OCI-LY7 (cell line): ENCODE measurements around the gene CEP68. TPM values are rescaled to one million over a fixed set of nuclear protein-coding genes. Genes with fewer than 3 reads are reported as not detected.

ENCODE experiments used
- BruUV-seq: library from RNA; stranded (reverse); fragments of 400-500 nt; replicated peaks from 2 replicates; lab custom pipeline; 2021; lab: Mats Ljungman, UMichigan
- CTCF ChIA-PET: fragments of 300-600 bp; sonication (Branson Sonifier 250); formaldehyde crosslinking; loops from one replicate; lab custom pipeline; 2022; ENCODE audit warnings: antibody characterized with exemption; ENCODE audit not compliant: unreplicated experiment; lab: Charles Lee
- POLR2A ChIA-PET: fragments of 300-600 bp; sonication (Branson Sonifier 250); formaldehyde crosslinking; loops from one replicate; lab custom pipeline; 2022; ENCODE audit warnings: antibody characterized with exemption; lab: Charles Lee
- DNase-seq: peaks from one replicate; pipeline ENCODE4 v3.0.0-alpha.2; 2015; ENCODE audit warnings: low spot score
- H2AFZ ChIP-seq: fragments of 200-600 bp; sonication (generic), shearing (Covaris generic); 2 replicates; pipeline ENCODE4 v1.6.1; 2014; ENCODE audit warnings: mild to moderate bottlenecking, antibody characterized with exemption, low read length, moderate library complexity
- H3K27ac ChIP-seq: fragments of 200-600 bp; sonication (generic); 2 replicates; pipeline ENCODE4 v1.5.1; 2014; ENCODE audit warnings: mixed run types, low read depth, mild to moderate bottlenecking, moderate library complexity, low read length, inconsistent platforms; ENCODE audit not compliant: poor library complexity, severe bottlenecking
- H3K36me3 ChIP-seq: fragments of 200-600 bp; sonication (generic); 2 replicates; pipeline ENCODE4 v1.6.1; 2014; ENCODE audit warnings: mild to moderate bottlenecking, antibody characterized with exemption, low read length, moderate library complexity, mixed read lengths; ENCODE audit not compliant: insufficient read depth
- H3K4me1 ChIP-seq: fragments of 200-600 bp; sonication (generic); 2 replicates; pipeline ENCODE4 v1.5.1; 2014; ENCODE audit warnings: mild to moderate bottlenecking, low read length; ENCODE audit not compliant: insufficient read depth, poor library complexity, severe bottlenecking
- H3K4me2 ChIP-seq: fragments of 200-600 bp; sonication (generic); 2 replicates; pipeline ENCODE4 v1.6.1; 2014; ENCODE audit warnings: mild to moderate bottlenecking, low read length
- H3K4me3 ChIP-seq: fragments of 200-600 bp; sonication (generic); 2 replicates; pipeline ENCODE4 v1.5.1; 2014; ENCODE audit warnings: mild to moderate bottlenecking, low read depth, low read length; ENCODE audit not compliant: poor library complexity, severe bottlenecking
- H3K79me2 ChIP-seq: fragments of 200-600 bp; sonication (generic); 2 replicates; pipeline ENCODE4 v1.6.1; 2016; ENCODE audit warnings: low read depth, mild to moderate bottlenecking, low read length, moderate library complexity, mixed read lengths; ENCODE audit not compliant: insufficient read depth
- H3K9me2 ChIP-seq: fragments of 200-600 bp; sonication (generic); 2 replicates; pipeline ENCODE4 v1.6.1; 2016; ENCODE audit warnings: mild to moderate bottlenecking, low read length, mixed read lengths; ENCODE audit not compliant: insufficient read depth
- H3K9me3 ChIP-seq: fragments of 200-600 bp; sonication (generic); 2 replicates; pipeline ENCODE4 v1.6.1; 2014; ENCODE audit warnings: mild to moderate bottlenecking, mixed run types, low read length, mixed read lengths
- H4K20me1 ChIP-seq: fragments of 200-600 bp; sonication (generic); 2 replicates; pipeline ENCODE4 v1.6.1; 2014; ENCODE audit warnings: mild to moderate bottlenecking, antibody characterized with exemption, low read length, moderate library complexity, mixed read lengths; ENCODE audit not compliant: insufficient read depth
- EZH2phosphoT487 ChIP-seq: fragments of 200-600 bp; sonication (generic); IDR thresholded peaks from 2 replicates; pipeline ENCODE4 v1.6.1; 2018; ENCODE audit warnings: low read depth, borderline replicate concordance, mild to moderate bottlenecking, mixed run types, antibody characterized with exemption, low read length, moderate library complexity, mixed read lengths
- intact Hi-C: fragments of 100-400 bp; cut with micrococcal nuclease; formaldehyde crosslinking; loops from one replicate; pipeline ENCODE4 v1.10.0; 2022; ENCODE audit not compliant: unreplicated experiment
- total RNA-seq, 2 experiments: library from RNA; depleted of rRNA in 1 of 2; stranded (reverse); fragments of >200 nt in 1 of 2; shearing (Covaris generic) in 1 of 2; gene quantifications; 2 replicates each; pipeline ENCODE4 v1.2.3, GENCODE V29; 2014 to 2022
- TF ChIP-seq, protein P1 (sequence below): fragments of 200-600 bp; sonication (generic); conservative IDR thresholded peaks from 2 replicates; pipeline ENCODE4 v1.5.1; 2014; ENCODE audit warnings: mild to moderate bottlenecking, antibody characterized with exemption, low read length, moderate library complexity, mixed read lengths

The CEP68 gene
- total RNA-seq, 2 experiments from 2014 or later = 8.7 to 17.1 TPM

DNA sequence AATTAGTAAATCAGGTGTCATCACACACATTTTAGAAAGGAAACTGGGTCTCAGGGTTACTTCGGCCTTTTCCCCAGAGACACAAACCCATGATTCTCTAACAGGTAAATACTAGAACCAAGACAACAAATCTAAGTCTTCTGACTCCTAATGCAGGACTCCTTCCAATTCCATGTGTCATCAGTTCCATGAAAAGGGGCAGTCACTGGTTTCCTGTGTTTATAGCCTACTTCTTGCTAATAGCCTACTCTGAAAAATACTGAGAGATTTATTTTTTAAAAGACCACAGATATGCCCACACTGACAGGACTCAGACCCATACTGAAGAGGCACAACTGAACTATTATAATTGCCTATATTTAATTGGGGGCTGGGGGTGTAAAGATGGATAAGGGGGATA is 40.7 kb downstream of the CEP68 start:
- CTCF ChIA-PET = no interaction called here
- Histone ChIP-seq H3K4me2 (no peak overlapping the region), H3K9me2 (no peaks in the 10 kb centered on the region), H3K27ac (no peak overlapping the region), H3K4me3 (no peak overlapping the region), H2AFZ (no peak overlapping the region), H4K20me1 (no peaks in the 10 kb centered on the region), H3K79me2 (peaks cover 7% of the 10 kb centered on the region; the same call in 1 of the 2 replicates), H3K4me1 (peaks cover 4% of the 10 kb centered on the region), H3K36me3 (peaks cover 93% of the 10 kb centered on the region), H3K9me3 (no peaks in the 10 kb centered on the region)
- DNase-seq = no peak
- POLR2A ChIA-PET = interaction anchor here (0.6 to 2.8 kb wide), 4 partner anchors 11 to 88 kb away, joined by 3 to 11 read pairs (median 4); no protein-coding TSS in a partner anchor
- intact Hi-C loops = no loop called here
- no TSS peak for BruUV-seq
- TF ChIP-seq, protein P1, sequence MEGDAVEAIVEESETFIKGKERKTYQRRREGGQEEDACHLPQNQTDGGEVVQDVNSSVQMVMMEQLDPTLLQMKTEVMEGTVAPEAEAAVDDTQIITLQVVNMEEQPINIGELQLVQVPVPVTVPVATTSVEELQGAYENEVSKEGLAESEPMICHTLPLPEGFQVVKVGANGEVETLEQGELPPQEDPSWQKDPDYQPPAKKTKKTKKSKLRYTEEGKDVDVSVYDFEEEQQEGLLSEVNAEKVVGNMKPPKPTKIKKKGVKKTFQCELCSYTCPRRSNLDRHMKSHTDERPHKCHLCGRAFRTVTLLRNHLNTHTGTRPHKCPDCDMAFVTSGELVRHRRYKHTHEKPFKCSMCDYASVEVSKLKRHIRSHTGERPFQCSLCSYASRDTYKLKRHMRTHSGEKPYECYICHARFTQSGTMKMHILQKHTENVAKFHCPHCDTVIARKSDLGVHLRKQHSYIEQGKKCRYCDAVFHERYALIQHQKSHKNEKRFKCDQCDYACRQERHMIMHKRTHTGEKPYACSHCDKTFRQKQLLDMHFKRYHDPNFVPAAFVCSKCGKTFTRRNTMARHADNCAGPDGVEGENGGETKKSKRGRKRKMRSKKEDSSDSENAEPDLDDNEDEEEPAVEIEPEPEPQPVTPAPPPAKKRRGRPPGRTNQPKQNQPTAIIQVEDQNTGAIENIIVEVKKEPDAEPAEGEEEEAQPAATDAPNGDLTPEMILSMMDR = no peak
- TF ChIP-seq EZH2phosphoT487 = no peak

DNA sequence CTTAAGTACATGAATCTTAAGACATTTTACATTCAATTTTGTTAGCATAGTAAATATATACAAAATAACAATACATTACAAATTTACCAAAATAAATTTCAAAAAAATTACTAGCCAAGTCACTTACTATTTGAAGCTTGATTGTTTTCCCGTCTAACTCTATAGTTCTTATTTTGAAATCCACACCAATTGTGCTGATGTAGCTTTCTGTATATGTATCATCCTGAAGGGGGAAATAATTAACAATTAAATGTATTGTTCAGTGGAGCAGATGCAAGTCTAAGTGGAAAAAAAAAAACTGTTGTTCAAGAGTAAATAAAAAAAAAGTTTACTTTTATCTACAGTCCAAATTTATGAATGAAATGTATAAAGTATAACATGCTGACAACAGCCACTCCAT is 41.6 kb downstream of the CEP68 start:
- Histone ChIP-seq H2AFZ (no peak overlapping the region), H3K4me2 (no peak overlapping the region), H3K4me1 (peaks cover 4% of the 10 kb centered on the region), H3K9me3 (no peaks in the 10 kb centered on the region), H3K79me2 (peaks cover 7% of the 10 kb centered on the region; the same call in 1 of the 2 replicates), H3K36me3 (peaks cover 93% of the 10 kb centered on the region), H3K27ac (no peak overlapping the region), H3K4me3 (no peak overlapping the region), H3K9me2 (no peaks in the 10 kb centered on the region), H4K20me1 (no peaks in the 10 kb centered on the region)
- intact Hi-C loops = no loop called here
- DNase-seq = no peak
- TF ChIP-seq, protein P1 = no peak
- no peak for TF ChIP-seq EZH2phosphoT487
- ChIA-PET CTCF (no interaction called here), POLR2A (interaction anchor here (1.7 kb wide), 1 partner anchor 10 kb away, joined by 6 read pairs; no protein-coding TSS in a partner anchor)
- BruUV-seq = no TSS peak

DNA sequence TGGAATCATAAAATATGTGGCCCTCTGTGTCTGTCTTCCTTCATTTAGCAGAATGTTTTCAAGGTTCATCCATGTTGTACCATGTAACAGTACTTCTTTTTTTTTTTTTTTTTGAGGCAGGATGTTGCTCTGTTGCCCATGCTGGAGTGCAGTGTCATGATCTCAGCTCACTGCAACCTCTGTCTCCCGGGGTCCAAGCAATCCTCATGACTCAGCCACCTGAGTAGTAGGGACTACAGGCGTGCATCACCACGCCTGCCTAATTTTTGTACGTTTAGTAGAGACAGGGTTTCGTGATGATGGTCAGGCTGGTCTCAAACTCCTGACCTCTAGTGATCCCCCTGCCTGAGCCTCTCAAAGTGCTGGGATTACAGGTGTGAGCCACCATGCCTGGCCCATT is 42.5 kb downstream of the CEP68 start:
- intact Hi-C loops = no loop called here
- BruUV-seq = no TSS peak
- no peak overlapping the region for H3K27ac ChIP-seq
- TF ChIP-seq EZH2phosphoT487 = no peak
- TF ChIP-seq, protein P1 = no peak
- peaks cover 7% of the 10 kb centered on the region; the same call in 1 of the 2 replicates for H3K79me2 ChIP-seq
- no peak overlapping the region for H2AFZ ChIP-seq
- H3K9me2 ChIP-seq = no peaks in the 10 kb centered on the region
- no peaks in the 10 kb centered on the region for H4K20me1 ChIP-seq
- no peak overlapping the region for H3K4me2 ChIP-seq
- H3K4me3 ChIP-seq = no peak overlapping the region
- POLR2A ChIA-PET = no interaction called here
- peaks cover 92% of the 10 kb centered on the region for H3K36me3 ChIP-seq
- CTCF ChIA-PET = no interaction called here
- DNase-seq = no peak
- H3K9me3 ChIP-seq = no peaks in the 10 kb centered on the region
- H3K4me1 ChIP-seq = no peaks in the 10 kb centered on the region
